WI38 (cell line): ENCODE data around the gene ARHGEF18.
A peak's percentile ranks its signal among the peaks of the same experiment; 100 is the strongest.

ENCODE experiments used
- H3K4me3 ChIP-seq: 2 replicates; pipeline ENCODE4 v1.5.1; 2011; ENCODE audit warnings: low read depth, mild to moderate bottlenecking, control low read depth, low read length
- CTCF ChIP-seq: IDR thresholded peaks from 2 replicates; pipeline ENCODE4 v1.5.1; 2012; ENCODE audit warnings: low read depth, mild to moderate bottlenecking, control low read depth, low read length

The ARHGEF18 gene

GRCh38 chr19:7395360-7396066, 46.8 kb downstream of the ARHGEF18 start:
- H3K4me3 ChIP-seq: peak overlapping the region; percentile 92
- no peak for TF ChIP-seq CTCF

GRCh38 chr19:7397687-7398086, 49.0 kb downstream of the ARHGEF18 start:
- no peak for TF ChIP-seq CTCF
- no peak overlapping the region for H3K4me3 ChIP-seq
